Limb (tissue), 2 donors: ENCODE results near the gene CARD11.

Source experiments
- DNase-seq, 2 donors: peaks; one replicate each; pipeline ENCODE4 v3.0.0-alpha.2; 2016; ENCODE audit errors: extremely low spot score in 2 of 2

The CARD11 gene

GRCh38 chr7:2943851-2944601 lies 99.6 kb downstream of the CARD11 start:
- peak in 1 of 2 donors; percentile 11 for DNase-seq

DNA sequence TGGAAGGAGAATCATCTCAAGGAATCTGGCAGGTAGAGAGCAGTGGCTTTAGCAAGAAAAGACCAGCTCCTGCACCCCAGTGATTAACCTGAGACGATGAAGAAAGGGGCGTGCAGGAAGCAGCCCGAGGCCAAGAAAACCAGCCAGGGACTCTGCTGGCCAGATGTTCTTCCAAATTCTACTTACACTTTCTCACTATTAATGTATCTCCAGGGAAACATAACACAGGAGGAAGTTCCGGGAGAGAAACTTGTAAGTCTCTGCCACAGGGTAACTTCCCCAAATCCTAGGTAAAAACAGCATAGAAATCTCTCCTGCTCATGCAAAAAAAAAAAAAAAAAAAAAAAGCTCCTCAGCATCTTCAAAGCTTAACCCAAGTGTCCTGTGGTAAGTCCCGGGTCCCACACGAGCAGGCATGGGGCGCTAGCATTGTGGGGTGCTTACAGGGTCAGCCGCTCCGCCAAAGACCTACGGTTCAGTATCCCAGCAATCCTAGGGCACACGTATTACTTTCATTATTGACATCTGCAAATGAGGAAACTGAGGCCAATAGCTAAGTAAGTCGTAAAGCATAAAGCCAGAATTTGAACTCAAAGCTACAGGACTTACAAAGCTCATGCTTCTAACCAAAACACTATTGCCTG lies 102.3 kb downstream of the CARD11 start:
- DNase-seq: peak; percentile 39 to 48

DNA sequence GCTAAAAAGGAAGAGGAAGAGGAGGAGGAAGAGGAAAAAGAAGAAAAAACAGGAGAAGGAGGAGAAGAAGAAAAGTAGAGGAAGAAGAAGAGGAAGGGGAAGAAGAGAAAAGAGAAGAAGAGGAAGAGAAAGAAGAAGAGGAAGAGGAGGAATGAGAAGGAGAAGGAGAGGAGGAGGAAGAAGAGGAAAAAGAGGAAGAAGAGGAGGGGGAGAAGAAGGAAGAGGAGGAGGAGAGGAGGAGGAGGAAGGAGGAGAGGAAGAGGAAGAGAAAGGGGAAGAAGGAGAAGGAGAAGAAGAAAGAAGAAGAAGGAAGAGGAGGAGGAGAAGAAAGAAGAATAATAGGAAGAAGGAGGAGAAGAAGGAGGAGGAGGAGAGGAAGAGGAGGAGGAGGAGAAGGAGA lies 103.2 kb downstream of the CARD11 start:
- DNase-seq: no peak

- peak in 1 of 2 donors; percentile 6 for DNase-seq
Observed at GRCh38 chr7:2939193-2939885, 104.3 kb downstream of the CARD11 start.

DNA sequence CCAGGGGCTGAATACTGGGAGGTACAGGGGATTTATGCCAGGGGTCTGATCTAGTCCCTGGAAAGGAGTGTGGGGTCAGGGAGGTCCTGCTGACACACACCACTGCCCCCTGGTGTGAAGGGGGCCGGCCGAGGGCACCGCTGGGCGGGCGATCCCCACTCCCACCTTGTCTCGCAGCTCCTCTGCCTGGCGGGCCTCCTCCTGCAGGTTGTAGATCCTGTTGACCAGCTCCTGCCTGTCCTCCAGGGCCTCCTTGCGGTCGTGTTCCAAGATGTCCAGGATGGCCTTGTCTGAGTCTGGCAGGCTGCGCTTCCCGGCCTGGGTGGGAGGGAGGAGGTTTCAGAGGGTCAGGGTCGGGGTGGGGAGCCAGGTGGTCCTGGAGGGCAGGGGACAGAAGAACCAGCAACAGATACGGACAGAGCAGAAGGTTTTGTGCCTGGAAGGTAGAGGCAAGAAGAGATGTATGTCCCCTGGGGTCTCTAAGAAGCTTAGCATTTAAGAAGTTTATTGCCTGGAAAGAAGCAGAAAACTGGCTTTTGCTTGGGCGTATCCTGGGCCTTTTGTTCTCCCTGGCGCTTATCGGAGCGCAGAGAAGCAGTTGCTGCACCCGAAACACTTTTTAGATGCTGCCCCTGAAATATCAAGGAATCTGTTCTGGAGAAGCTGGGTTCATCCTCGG lies 105.0 kb downstream of the CARD11 start:
- peak in 1 of 2 donors; percentile 25 for DNase-seq

- no peak for DNase-seq
Observed at GRCh38 chr7:2937701-2938513, 105.8 kb downstream of the CARD11 start.

GRCh38 chr7:2936891-2937580 lies 106.6 kb downstream of the CARD11 start:
- no peak for DNase-seq

DNA sequence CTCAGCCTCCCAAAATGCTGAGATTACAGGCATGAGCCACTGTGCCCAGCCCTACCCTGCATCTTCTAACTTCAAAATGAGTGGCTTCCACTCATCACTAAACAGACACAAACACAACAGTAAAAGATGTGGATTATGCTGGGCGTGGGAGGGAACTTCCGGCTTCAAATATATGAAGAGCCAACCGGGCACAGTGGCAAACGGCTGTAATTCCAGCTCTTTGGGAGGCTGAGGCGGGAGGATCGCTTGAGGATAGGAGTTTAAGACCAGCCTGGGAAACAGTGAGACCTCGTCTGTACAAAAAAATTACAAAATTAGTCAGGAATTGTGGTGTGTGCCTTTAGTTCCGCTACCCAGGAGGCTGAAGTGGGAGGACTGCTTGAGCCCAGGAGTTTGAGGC lies 107.4 kb downstream of the CARD11 start:
- no peak for DNase-seq

GRCh38 chr7:2934984-2935740 lies 108.5 kb downstream of the CARD11 start:
- DNase-seq: no peak

- DNase-seq: no peak
Observed at GRCh38 chr7:2934211-2934731, 109.4 kb downstream of the CARD11 start.

GRCh38 chr7:2932402-2933251 lies 111.0 kb downstream of the CARD11 start:
- no peak for DNase-seq

DNA sequence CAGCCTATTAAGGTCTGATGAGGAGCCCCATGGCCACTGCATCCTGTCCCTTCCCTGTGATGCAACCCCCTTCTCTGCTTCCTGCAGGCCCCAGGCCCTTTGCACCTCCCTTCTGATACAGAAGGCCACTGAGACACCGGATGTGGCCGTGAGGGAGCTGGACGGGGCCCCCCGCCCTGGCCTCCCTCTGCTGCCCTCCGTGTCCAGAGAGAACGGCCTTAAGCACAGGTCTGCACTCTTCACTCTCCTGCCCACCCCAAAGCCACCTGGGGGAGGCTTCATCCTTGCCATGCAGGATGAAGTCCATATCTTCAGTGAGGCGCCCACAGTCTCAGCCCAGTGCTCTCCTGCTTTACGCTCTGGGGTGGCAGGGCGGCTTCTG lies 112.6 kb downstream of the CARD11 start:
- no peak for DNase-seq

- no peak for DNase-seq
Observed at GRCh38 chr7:2930310-2931033, 113.2 kb downstream of the CARD11 start.

DNA sequence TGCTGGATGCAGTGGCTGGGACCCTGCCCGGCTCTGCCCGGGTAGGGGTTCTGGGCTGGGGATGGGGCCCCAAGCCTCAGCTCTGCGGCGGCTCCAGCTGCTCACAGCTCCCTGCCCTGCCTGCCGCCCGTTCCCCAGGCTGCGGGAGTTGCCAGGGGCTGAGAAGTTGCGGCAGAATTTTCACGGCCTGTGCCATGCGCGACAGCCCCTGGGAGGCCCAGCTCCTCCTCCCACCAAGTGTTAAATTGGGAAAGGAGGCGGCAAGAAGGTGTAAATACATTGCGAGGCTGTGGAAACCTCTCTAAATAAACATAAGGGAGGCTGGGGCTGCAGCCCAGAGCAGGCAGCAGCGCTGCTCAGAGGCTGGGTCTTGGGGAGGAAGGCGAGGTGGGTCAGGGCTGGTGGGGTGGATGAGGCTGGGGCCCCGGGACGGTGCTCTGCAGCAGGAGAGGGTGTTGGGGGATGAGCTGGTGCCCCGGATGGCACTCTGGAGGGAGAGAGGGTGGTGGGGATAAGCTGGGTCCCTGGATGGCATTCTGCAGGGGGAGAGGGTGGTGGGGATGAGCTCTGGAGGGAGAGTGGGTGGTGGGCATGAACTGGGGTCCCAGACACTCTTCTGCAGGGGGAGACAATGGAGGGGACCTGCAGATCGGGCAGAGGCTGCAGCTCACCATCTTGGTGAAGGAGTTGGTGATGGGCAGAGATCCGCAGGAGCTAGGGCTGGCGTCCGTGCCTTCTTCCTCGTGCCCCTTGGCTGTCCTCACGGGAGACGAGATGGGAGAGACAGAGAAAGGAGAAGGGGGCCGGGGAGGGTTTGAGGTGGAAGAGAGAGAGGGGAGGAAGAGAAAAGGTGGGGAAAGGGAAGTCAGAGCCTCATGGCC lies 114.1 kb downstream of the CARD11 start:
- DNase-seq: no peak

GRCh38 chr7:2928613-2929311 lies 114.9 kb downstream of the CARD11 start:
- peak; percentile 55 to 76 for DNase-seq

GRCh38 chr7:2928256-2928612 lies 115.4 kb downstream of the CARD11 start:
- no peak for DNase-seq
